RKO (cell line): ENCODE results near the gene TBC1D32.
"Not testable (repeated sequence)": the region's sequence is repeated elsewhere in the genome, so short reads cannot be mapped to it uniquely, and the experiment has no call there.

ENCODE experiments used
- DNase-seq: peaks from one replicate; pipeline ENCODE4 v3.0.0-alpha.2; 2016; ENCODE audit warnings: low spot score

The TBC1D32 gene

GRCh38 chr6:121223930-121224329, 110.3 kb downstream of the TBC1D32 start:
- DNase-seq, result no peak

GRCh38 chr6:121223212-121223611, 111.1 kb downstream of the TBC1D32 start:
- no peak for DNase-seq

- peak; percentile 70 for DNase-seq
Measured at GRCh38 chr6:121222656-121223055, 111.6 kb downstream of the TBC1D32 start.

GRCh38 chr6:121216928-121217327, 117.4 kb downstream of the TBC1D32 start:
- DNase-seq, result no peak

- not testable (repeated sequence) for DNase-seq
Measured at GRCh38 chr6:121213341-121213740, 120.9 kb downstream of the TBC1D32 start.

GRCh38 chr6:121210943-121211342, 123.3 kb downstream of the TBC1D32 start:
- DNase-seq, result no peak

- DNase-seq, result no peak
Measured at GRCh38 chr6:121205569-121205968, 128.7 kb downstream of the TBC1D32 start.

GRCh38 chr6:121201105-121201504, 133.2 kb downstream of the TBC1D32 start:
- no peak for DNase-seq

GRCh38 chr6:121196042-121196441, 138.2 kb downstream of the TBC1D32 start:
- not testable (repeated sequence) for DNase-seq

GRCh38 chr6:121190122-121190521, 144.2 kb downstream of the TBC1D32 start:
- DNase-seq, result no peak

GRCh38 chr6:121188356-121188755, 145.9 kb downstream of the TBC1D32 start:
- DNase-seq, result no peak

- DNase-seq, result no peak
Measured at GRCh38 chr6:121187833-121188200, 146.5 kb downstream of the TBC1D32 start.

- DNase-seq, result no peak
Measured at GRCh38 chr6:121187200-121187832, 147.0 kb downstream of the TBC1D32 start.

GRCh38 chr6:121183742-121184141, 150.5 kb downstream of the TBC1D32 start:
- DNase-seq, result no peak

- no peak for DNase-seq
Measured at GRCh38 chr6:121175827-121176226, 158.5 kb downstream of the TBC1D32 start.

GRCh38 chr6:121172451-121172850, 161.8 kb downstream of the TBC1D32 start:
- DNase-seq, result not testable (repeated sequence)

GRCh38 chr6:121171879-121172278, 162.4 kb downstream of the TBC1D32 start:
- DNase-seq, result no peak

- no peak for DNase-seq
Measured at GRCh38 chr6:121161886-121162285, 172.4 kb downstream of the TBC1D32 start.

- no peak for DNase-seq
Measured at GRCh38 chr6:121160276-121160675, 174.0 kb downstream of the TBC1D32 start.

GRCh38 chr6:121158891-121159290, 175.4 kb downstream of the TBC1D32 start:
- no peak for DNase-seq

GRCh38 chr6:121158438-121158837, 175.8 kb downstream of the TBC1D32 start:
- no peak for DNase-seq

GRCh38 chr6:121157906-121158305, 176.4 kb downstream of the TBC1D32 start:
- no peak for DNase-seq

GRCh38 chr6:121143476-121143875, 190.8 kb downstream of the TBC1D32 start:
- DNase-seq, result peak; percentile 62

GRCh38 chr6:121142093-121142492, 192.2 kb downstream of the TBC1D32 start:
- DNase-seq, result no peak
